ENCODE measurements around the gene FGA.

Gene FGA

GRCh38 chr4:154590329-154591006 lies at the start of gene FGA:
Gene FGA (minus strand): TSS chr4:154590742. CDS start chr4:154590687, 55 bp downstream.
- no peak for DNase-seq (ENCODE audit: low spot score)

GRCh38 chr4:154634058-154634457 lies 43.5 kb upstream of the FGA start:
- no peak for DNase-seq (ENCODE audit: low spot score)

GRCh38 chr4:154631828-154632227 lies 41.3 kb upstream of the FGA start:
- no peak for DNase-seq (ENCODE audit: low spot score)

- DNase-seq (ENCODE audit: low spot score) = no peak
These were observed 39.8 kb upstream of the FGA start for GRCh38 chr4:154630324-154630723.

GRCh38 chr4:154626793-154627484 lies 36.4 kb upstream of the FGA start:
- DNase-seq (ENCODE audit: low spot score) = peak; percentile 53

- DNase-seq (ENCODE audit: low spot score) = no peak
These were observed 35.4 kb upstream of the FGA start for GRCh38 chr4:154625971-154626370.

GRCh38 chr4:154623995-154624394 lies 33.5 kb upstream of the FGA start:
- DNase-seq (ENCODE audit: low spot score) = no peak

- DNase-seq (ENCODE audit: low spot score) = no peak
These were observed 32.9 kb upstream of the FGA start for GRCh38 chr4:154623436-154623835.

GRCh38 chr4:154622598-154622997 lies 32.1 kb upstream of the FGA start:
- peak; percentile 48 for DNase-seq (ENCODE audit: low spot score)

- DNase-seq (ENCODE audit: low spot score) = no peak
These were observed 29.6 kb upstream of the FGA start for GRCh38 chr4:154620111-154620510.

GRCh38 chr4:154618708-154619315 lies 28.3 kb upstream of the FGA start:
- DNase-seq (ENCODE audit: low spot score) = peak; percentile 47

GRCh38 chr4:154617820-154618317 lies 27.3 kb upstream of the FGA start:
- DNase-seq (ENCODE audit: low spot score) = no peak

- no peak for DNase-seq (ENCODE audit: low spot score)
These were observed 26.2 kb upstream of the FGA start for GRCh38 chr4:154616731-154617130.

GRCh38 chr4:154616287-154616686 lies 25.7 kb upstream of the FGA start:
- no peak for DNase-seq (ENCODE audit: low spot score)

- no peak for DNase-seq (ENCODE audit: low spot score)
These were observed 24.7 kb upstream of the FGA start for GRCh38 chr4:154615211-154615610.

- no peak for DNase-seq (ENCODE audit: low spot score)
These were observed 23.8 kb upstream of the FGA start for GRCh38 chr4:154614306-154614705.

GRCh38 chr4:154612472-154613414 lies 22.2 kb upstream of the FGA start, which contains the start of gene FGG:
Gene FGG (minus strand): TSS chr4:154612656. CDS start chr4:154612609, 47 bp downstream.
- DNase-seq (ENCODE audit: low spot score) = no peak

- no peak for DNase-seq (ENCODE audit: low spot score)
These were observed 21.3 kb upstream of the FGA start for GRCh38 chr4:154611833-154612232.

GRCh38 chr4:154610582-154610981 lies 20.0 kb upstream of the FGA start:
- no peak for DNase-seq (ENCODE audit: low spot score)

GRCh38 chr4:154609532-154609931 lies 19.0 kb upstream of the FGA start:
- DNase-seq (ENCODE audit: low spot score) = no peak

GRCh38 chr4:154608361-154609252 lies 18.1 kb upstream of the FGA start:
- DNase-seq (ENCODE audit: low spot score) = no peak
